A549 (cell line): Measurements from ENCODE around the gene ITPRIPL1. TPM values are rescaled to one million over a fixed set of nuclear protein-coding genes. Genes with fewer than 3 reads are reported as not detected.

Experiments
- ATAC-seq, 2 experiments: fragments of 200-7000 bp in 1 of 2; fragments of >200 bp in 1 of 2; cut with Nextera tagmentation in 1 of 2; cut with Tn5 transposase in 1 of 2; 3 replicates each; pipeline versions ENCODE4 v1.8.0 to v1.9.1; 2018 to 2020; ENCODE audit warnings: mild to moderate bottlenecking in 1 of 2, moderate library complexity in 1 of 2
- CTCF ChIA-PET: fragments of 300-600 bp; sonication (Branson Sonifier 250); formaldehyde crosslinking; extraction: SDS; loops from one replicate; lab custom pipeline; 2021; ENCODE audit warnings: antibody characterized with exemption, inconsistent platforms; lab: Yijun Ruan, JAX
- POLR2A ChIA-PET: fragments of 350-600 bp; formaldehyde crosslinking; extraction: SDS; loops from one replicate; lab custom pipeline; 2021; ENCODE audit warnings: antibody characterized with exemption, inconsistent platforms; lab: Yijun Ruan, JAX
- DNase-seq, 2 experiments: peaks; one replicate each; pipeline versions ENCODE4 v3.0.0 to v3.0.0-alpha.2; 2011 to 2016; ENCODE audit warnings: low read depth in 1 of 2, low spot score in 1 of 2
- FAIRE-seq: peaks from 2 replicates; lab custom pipeline; 2011; peaks lifted over from hg19 to GRCh38; lab: Jason Lieb, UNC
- H3K27ac ChIP-seq, 2 experiments: fragments of >200 bp; sonication (Bioruptor Twin); formaldehyde crosslinking; 3 replicates each; pipeline ENCODE4 v1.5.1; 2016 to 2017
- H3K4me1 ChIP-seq: fragments of >200 bp; sonication (Bioruptor Twin); formaldehyde crosslinking; 3 replicates; pipeline ENCODE4 v1.6.1; 2016
- H3K4me2 ChIP-seq: fragments of >200 bp; sonication (Bioruptor Twin); formaldehyde crosslinking; 3 replicates; pipeline ENCODE4 v1.6.1; 2016
- H3K4me3 ChIP-seq: fragments of >200 bp; sonication (Bioruptor Twin); formaldehyde crosslinking; 3 replicates; pipeline ENCODE4 v1.5.1; 2016
- H3K9me3 ChIP-seq: fragments of >200 bp; sonication (Bioruptor Twin); formaldehyde crosslinking; 3 replicates; pipeline ENCODE4 v1.6.1; 2016
- CBX8 ChIP-seq: fragments of 200-600 bp; sonication (generic); IDR thresholded peaks from 2 replicates; pipeline ENCODE4 v1.6.1; 2016
- CEBPB ChIP-seq, 2 experiments: fragments of >200 bp in 1 of 2; sonication (Bioruptor Twin) in 1 of 2; formaldehyde crosslinking in 1 of 2; IDR thresholded peaks; 2 replicates each; pipeline ENCODE4 v1.6.1; 2012 to 2016
- CHD2 ChIP-seq: fragments of 150-350 bp; IDR thresholded peaks from 2 replicates; pipeline ENCODE4 v1.6.1; 2014; ENCODE audit warnings: low read length; ENCODE audit not compliant: partially characterized antibody
- EHMT2 ChIP-seq: fragments of 200-600 bp; sonication (generic); IDR thresholded peaks from 2 replicates; pipeline ENCODE4 v1.6.1; 2016; ENCODE audit warnings: antibody characterized with exemption, low read depth, mild to moderate bottlenecking, moderate library complexity
- FOSB ChIP-seq: fragments of 250-450 bp; sonication (Bioruptor Pico); IDR thresholded peaks from 2 replicates; pipeline ENCODE4 v1.5.0; 2020; ENCODE audit warnings: mild to moderate bottlenecking, moderate library complexity
- FOSL2 ChIP-seq, 2 experiments: fragments of 450-650 bp in 1 of 2; fragments of >200 bp in 1 of 2; sonication (Bioruptor Twin) in 1 of 2; formaldehyde crosslinking; IDR thresholded peaks; 2 replicates each; pipeline versions ENCODE4 v1.5.0 to v1.6.1; 2016 to 2020; ENCODE audit warnings: mild to moderate bottlenecking in 1 of 2, moderate library complexity in 1 of 2
- GATA3 ChIP-seq: IDR thresholded peaks from 2 replicates; pipeline ENCODE4 v1.6.1; 2012; ENCODE audit warnings: borderline replicate concordance
- HDAC2 ChIP-seq: fragments of 200-600 bp; sonication (generic); IDR thresholded peaks from 2 replicates; pipeline ENCODE4 v1.6.1; 2016
- HEYL ChIP-seq: fragments of 250-450 bp; sonication (Bioruptor Pico); IDR thresholded peaks from 2 replicates; pipeline ENCODE4 v1.8.0; 2021; ENCODE audit warnings: mild to moderate bottlenecking, moderate library complexity
- HOXA7 ChIP-seq: fragments of 250-450 bp; sonication (Bioruptor Pico); IDR thresholded peaks from 2 replicates; pipeline ENCODE4 v1.5.0; 2020; ENCODE audit warnings: mild to moderate bottlenecking, moderate library complexity
- HOXB5 ChIP-seq: fragments of 250-450 bp; sonication (Bioruptor Pico); IDR thresholded peaks from 2 replicates; pipeline ENCODE4 v1.5.0; 2020; ENCODE audit warnings: mild to moderate bottlenecking, moderate library complexity
- KDM1A ChIP-seq: fragments of 200-600 bp; sonication (generic); IDR thresholded peaks from 2 replicates; pipeline ENCODE4 v1.6.1; 2016; ENCODE audit warnings: low read depth, mild to moderate bottlenecking
- MAZ ChIP-seq: fragments of 150-350 bp; IDR thresholded peaks from 2 replicates; pipeline ENCODE4 v1.6.1; 2014; ENCODE audit warnings: antibody characterized with exemption, low read depth, low read length, borderline replicate concordance
- NR3C1 ChIP-seq: fragments of >200 bp; sonication (Bioruptor Twin); formaldehyde crosslinking; IDR thresholded peaks from 3 replicates; pipeline ENCODE4 v1.6.1; 2017
- PHF8 ChIP-seq: fragments of 200-600 bp; sonication (generic); IDR thresholded peaks from 2 replicates; pipeline ENCODE4 v1.6.1; 2016; ENCODE audit warnings: low read depth, mild to moderate bottlenecking, antibody characterized with exemption, moderate library complexity, borderline replicate concordance
- RAD21 ChIP-seq, 2 experiments: fragments of >200 bp in 1 of 2; sonication (Bioruptor Twin) in 1 of 2; formaldehyde crosslinking in 1 of 2; IDR thresholded peaks in 1 of 2; conservative IDR thresholded peaks in 1 of 2; 2 replicates in 1 of 2; 3 replicates in 1 of 2; pipeline ENCODE4 v1.6.1; 2012 to 2018; ENCODE audit warnings: inconsistent platforms in 1 of 2
- RARB ChIP-seq: fragments of 250-450 bp; sonication (Bioruptor Pico); IDR thresholded peaks from 2 replicates; pipeline ENCODE4 v1.8.0; 2021; ENCODE audit warnings: mild to moderate bottlenecking, moderate library complexity
- RCOR1 ChIP-seq: fragments of 150-350 bp; IDR thresholded peaks from 2 replicates; pipeline ENCODE4 v1.6.1; 2014; ENCODE audit warnings: antibody characterized with exemption, low read length, low read depth
- RNF2 ChIP-seq: fragments of 200-600 bp; sonication (generic); IDR thresholded peaks from 2 replicates; pipeline ENCODE4 v1.6.1; 2016; ENCODE audit warnings: low read depth, mild to moderate bottlenecking, antibody characterized with exemption, moderate library complexity, borderline replicate concordance
- SREBF2 ChIP-seq: fragments of 450-650 bp; IDR thresholded peaks from 2 replicates; pipeline ENCODE4 v1.6.1; 2014; ENCODE audit warnings: mild to moderate bottlenecking, moderate library complexity
- TP53 ChIP-seq: fragments of 250-450 bp; sonication (Bioruptor Pico); IDR thresholded peaks from 2 replicates; pipeline ENCODE4 v1.5.0; 2021; ENCODE audit warnings: mild to moderate bottlenecking, moderate library complexity
- ZC3H11A ChIP-seq: fragments of 450-650 bp; IDR thresholded peaks from 2 replicates; pipeline ENCODE4 v1.6.1; 2014; ENCODE audit warnings: antibody characterized with exemption, mild to moderate bottlenecking
- ZNF302 ChIP-seq: fragments of 250-450 bp; sonication (Bioruptor Pico); IDR thresholded peaks from 2 replicates; pipeline ENCODE4 v1.9.0; 2021; ENCODE audit warnings: inconsistent platforms, mild to moderate bottlenecking, moderate library complexity
- ZSCAN20 ChIP-seq: fragments of 250-450 bp; sonication (Bioruptor Pico); IDR thresholded peaks from 2 replicates; pipeline ENCODE4 v1.8.0; 2022; ENCODE audit warnings: mild to moderate bottlenecking, moderate library complexity
- WGBS: methylation state at CpG from one replicate; pipeline ENCODE4 v1.1.6; 2017; ENCODE audit errors: missing lambda C conversion rate; 5-methylcytosine and 5-hydroxymethylcytosine counted together
- polyA plus RNA-seq, 4 experiments: library from polyadenylated mRNA; depleted of rRNA in 3 of 4; stranded (reverse); fragments of >200 nt; fragmentation: RNase III in 1 of 4; extraction: RNeasy Plus Mini Kit Qiagen cat#74134 plus additional on column Dnase treatment in 1 of 4; gene quantifications; 2 replicates in 3 of 4; 3 replicates in 1 of 4; pipeline ENCODE4 v1.2.3, GENCODE V29; 2011 to 2017
- TF ChIP-seq, protein P1 (sequence below): IDR thresholded peaks from 2 replicates; pipeline ENCODE4 v1.6.1; 2012; ENCODE audit warnings: low read depth, borderline replicate concordance
- TF ChIP-seq, protein P2 (sequence below): fragments of >200 bp; sonication (Bioruptor Twin); formaldehyde crosslinking; IDR thresholded peaks from 3 replicates; pipeline ENCODE4 v1.5.1; 2016
- TF ChIP-seq, protein P3 (sequence below): fragments of 250-450 bp; sonication (Bioruptor Pico); IDR thresholded peaks from 2 replicates; pipeline ENCODE4 v1.5.0; 2020; ENCODE audit warnings: low read depth, mild to moderate bottlenecking, moderate library complexity
- TF ChIP-seq, protein P4 (sequence below): fragments of 450-650 bp; IDR thresholded peaks from 2 replicates; pipeline ENCODE4 v1.6.1; 2014; ENCODE audit warnings: antibody characterized with exemption

The ITPRIPL1 gene
- polyA plus RNA-seq, 2 of the 4 experiments (the other 2 are of a cell fraction): not detected

DNA sequence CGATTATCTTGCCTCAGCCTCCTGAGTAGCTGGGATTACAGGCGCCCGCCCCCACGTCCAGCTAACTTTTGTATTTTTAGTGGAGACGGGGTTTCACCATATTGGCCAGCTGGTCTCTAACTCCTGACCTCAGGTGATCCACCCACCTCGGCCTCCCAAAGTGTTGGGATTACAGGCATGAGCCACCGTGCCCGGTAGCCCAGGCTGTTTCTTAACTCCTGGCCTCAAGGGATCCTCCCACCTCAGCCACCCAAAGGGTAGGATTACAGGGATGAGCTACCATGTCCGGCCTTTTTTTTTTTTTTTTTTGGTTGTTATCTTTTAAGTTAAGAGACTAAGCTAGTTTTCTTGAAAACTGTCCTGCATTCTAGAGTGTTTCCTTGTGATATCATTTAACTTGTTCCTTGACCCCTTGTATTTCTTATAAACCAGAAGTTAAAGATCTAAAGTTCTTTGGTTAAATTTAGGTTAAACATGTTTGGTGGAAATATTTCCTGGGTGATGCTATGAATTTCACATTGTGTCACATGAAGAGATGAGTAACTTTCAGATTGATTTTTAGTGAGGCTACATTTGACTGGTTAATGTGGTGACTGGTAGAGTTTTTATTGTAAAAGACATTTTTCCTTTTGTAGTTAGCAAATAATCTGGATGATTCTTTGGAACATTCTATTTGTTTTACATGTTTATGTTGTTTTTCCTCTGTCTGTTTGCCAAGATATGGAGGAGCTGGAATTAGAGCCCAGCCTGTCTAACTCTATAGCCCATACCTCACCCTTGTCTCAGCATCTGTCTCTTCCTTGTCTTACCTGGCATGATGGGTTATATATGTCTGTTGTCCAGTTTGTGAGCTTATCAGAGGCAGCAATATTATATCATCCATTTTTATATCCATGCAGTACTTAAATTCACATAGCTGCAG, 15.6 kb downstream of the ITPRIPL1 start:
- DNase-seq (no peak), FAIRE-seq (no peak)
- peaks cover 37% of the 10 kb centered on the region for H3K4me1 ChIP-seq
- ChIA-PET CTCF (interaction anchor here (0.9 to 2.2 kb wide), 6 partner anchors 9 to 348 kb away, joined by 3 to 4 read pairs (median 3); no protein-coding TSS in a partner anchor), POLR2A (interaction anchor here (0.6 kb wide), 1 partner anchor 173 kb away, joined by 3 read pairs; no protein-coding TSS in a partner anchor)
- H3K27ac ChIP-seq: peak overlapping the region; percentile 20 to 62; a peak in 2 of 6 replicates
- no peak overlapping the region for H3K4me3 ChIP-seq
- H3K4me2 ChIP-seq: peak overlapping the region; percentile 53
- no peak for TF ChIP-seq SREBF2
- TF ChIP-seq ZSCAN20: no peak
- TF ChIP-seq TP53 (CRISPR knock-in tag): no peak
- no peak for TF ChIP-seq MAZ
- TF ChIP-seq RCOR1: no peak
- no peak for TF ChIP-seq HOXB5 (CRISPR knock-in tag)
- TF ChIP-seq, protein P1, sequence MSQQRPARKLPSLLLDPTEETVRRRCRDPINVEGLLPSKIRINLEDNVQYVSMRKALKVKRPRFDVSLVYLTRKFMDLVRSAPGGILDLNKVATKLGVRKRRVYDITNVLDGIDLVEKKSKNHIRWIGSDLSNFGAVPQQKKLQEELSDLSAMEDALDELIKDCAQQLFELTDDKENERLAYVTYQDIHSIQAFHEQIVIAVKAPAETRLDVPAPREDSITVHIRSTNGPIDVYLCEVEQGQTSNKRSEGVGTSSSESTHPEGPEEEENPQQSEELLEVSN: no peak
- no peak for TF ChIP-seq CEBPB (IDR thresholded peaks at IDR 0.05)
- no peak for TF ChIP-seq HEYL (CRISPR knock-in tag)
- no peak for TF ChIP-seq HDAC2
- no peak for TF ChIP-seq HOXA7 (CRISPR knock-in tag)
- TF ChIP-seq, protein P2, sequence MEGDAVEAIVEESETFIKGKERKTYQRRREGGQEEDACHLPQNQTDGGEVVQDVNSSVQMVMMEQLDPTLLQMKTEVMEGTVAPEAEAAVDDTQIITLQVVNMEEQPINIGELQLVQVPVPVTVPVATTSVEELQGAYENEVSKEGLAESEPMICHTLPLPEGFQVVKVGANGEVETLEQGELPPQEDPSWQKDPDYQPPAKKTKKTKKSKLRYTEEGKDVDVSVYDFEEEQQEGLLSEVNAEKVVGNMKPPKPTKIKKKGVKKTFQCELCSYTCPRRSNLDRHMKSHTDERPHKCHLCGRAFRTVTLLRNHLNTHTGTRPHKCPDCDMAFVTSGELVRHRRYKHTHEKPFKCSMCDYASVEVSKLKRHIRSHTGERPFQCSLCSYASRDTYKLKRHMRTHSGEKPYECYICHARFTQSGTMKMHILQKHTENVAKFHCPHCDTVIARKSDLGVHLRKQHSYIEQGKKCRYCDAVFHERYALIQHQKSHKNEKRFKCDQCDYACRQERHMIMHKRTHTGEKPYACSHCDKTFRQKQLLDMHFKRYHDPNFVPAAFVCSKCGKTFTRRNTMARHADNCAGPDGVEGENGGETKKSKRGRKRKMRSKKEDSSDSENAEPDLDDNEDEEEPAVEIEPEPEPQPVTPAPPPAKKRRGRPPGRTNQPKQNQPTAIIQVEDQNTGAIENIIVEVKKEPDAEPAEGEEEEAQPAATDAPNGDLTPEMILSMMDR: no peak
- no peak for TF ChIP-seq ZNF302
- TF ChIP-seq NR3C1: no peak
- TF ChIP-seq CHD2: no peak
- TF ChIP-seq GATA3: no peak
- TF ChIP-seq, protein P3, sequence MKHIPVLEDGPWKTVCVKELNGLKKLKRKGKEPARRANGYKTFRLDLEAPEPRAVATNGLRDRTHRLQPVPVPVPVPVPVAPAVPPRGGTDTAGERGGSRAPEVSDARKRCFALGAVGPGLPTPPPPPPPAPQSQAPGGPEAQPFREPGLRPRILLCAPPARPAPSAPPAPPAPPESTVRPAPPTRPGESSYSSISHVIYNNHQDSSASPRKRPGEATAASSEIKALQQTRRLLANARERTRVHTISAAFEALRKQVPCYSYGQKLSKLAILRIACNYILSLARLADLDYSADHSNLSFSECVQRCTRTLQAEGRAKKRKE (CRISPR knock-in tag): no peak
- no peak for TF ChIP-seq RNF2
- TF ChIP-seq RAD21 (conservative IDR thresholded peaks at IDR 0.05 in 1 of 2, IDR thresholded peaks at IDR 0.05 in 1 of 2): no peak
- TF ChIP-seq, all 56 proteins: peak for 0
- ATAC-seq: peak in 1 of 2 experiments; percentile 31; a peak in 3 of 6 replicates
- WGBS: 73% methylated on average over 9 of the region's 9 CpGs
- H3K9me3 ChIP-seq: no peaks in the 10 kb centered on the region

DNA sequence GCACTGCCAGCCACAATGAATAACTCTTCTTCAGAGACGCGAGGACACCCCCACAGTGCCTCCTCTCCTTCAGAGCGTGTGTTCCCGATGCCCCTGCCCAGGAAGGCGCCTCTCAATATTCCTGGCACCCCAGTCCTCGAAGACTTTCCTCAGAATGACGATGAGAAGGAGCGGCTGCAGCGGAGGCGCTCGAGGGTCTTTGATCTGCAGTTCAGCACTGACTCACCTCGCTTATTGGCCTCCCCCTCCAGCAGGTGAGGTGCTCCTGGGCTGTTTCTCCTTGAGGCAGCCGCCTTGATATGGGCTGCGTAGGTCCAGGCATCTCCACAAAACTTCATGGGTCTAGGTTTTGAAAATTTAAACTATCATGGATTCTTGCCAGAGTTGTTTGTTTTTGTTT, 16.5 kb downstream of the ITPRIPL1 start:
- POLR2A ChIA-PET: interaction anchor here (1.0 kb wide), 1 partner anchor 21 kb away, joined by 3 read pairs; no protein-coding TSS in a partner anchor
- H3K4me3 ChIP-seq: no peak overlapping the region
- 91% methylated on average over 13 of the region's 14 CpGs for WGBS
- DNase-seq: no peak
- peak overlapping the region; percentile 53 for H3K4me2 ChIP-seq
- peak overlapping the region; percentile 4 to 69; a peak in 4 of 6 replicates for H3K27ac ChIP-seq
- H3K9me3 ChIP-seq: no peaks in the 10 kb centered on the region
- CTCF ChIA-PET: interaction anchor here (2.2 kb wide), 1 partner anchor 10 kb away, joined by 4 read pairs; no protein-coding TSS in a partner anchor
- peaks cover 33% of the 10 kb centered on the region for H3K4me1 ChIP-seq
- ATAC-seq: no peak
- TF ChIP-seq KDM1A (no peak), RARB (CRISPR knock-in tag) (no peak), NR3C1 (no peak), ZC3H11A (no peak), PHF8 (no peak), ZSCAN20 (no peak), CBX8 (no peak), FOSL2 (IDR thresholded peaks at IDR 0.05) (no peak), FOSL2 (CRISPR knock-in tag; IDR thresholded peaks at IDR 0.05) (no peak), EHMT2 (no peak), HEYL (CRISPR knock-in tag) (no peak), FOSB (CRISPR knock-in tag) (no peak)
- TF ChIP-seq, protein P3 (CRISPR knock-in tag): no peak
- TF ChIP-seq, protein P4, sequence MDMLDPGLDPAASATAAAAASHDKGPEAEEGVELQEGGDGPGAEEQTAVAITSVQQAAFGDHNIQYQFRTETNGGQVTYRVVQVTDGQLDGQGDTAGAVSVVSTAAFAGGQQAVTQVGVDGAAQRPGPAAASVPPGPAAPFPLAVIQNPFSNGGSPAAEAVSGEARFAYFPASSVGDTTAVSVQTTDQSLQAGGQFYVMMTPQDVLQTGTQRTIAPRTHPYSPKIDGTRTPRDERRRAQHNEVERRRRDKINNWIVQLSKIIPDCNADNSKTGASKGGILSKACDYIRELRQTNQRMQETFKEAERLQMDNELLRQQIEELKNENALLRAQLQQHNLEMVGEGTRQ: no peak
- no peak for FAIRE-seq
